Stimulated activated naive CD8-positive, alpha-beta T cell treated with anti-CD3 and anti-CD28 coated beads, Interleukin-15, amount 100 ng/mL, for 72 hours (primary cell): ENCODE results near the gene DYSF.

Experiments used
- ATAC-seq: fragments of 150-1000 bp; cut with Tn5 transposase; 2 replicates; pipeline ENCODE4 v1.10.0; 2021; ENCODE audit warnings: mild to moderate bottlenecking, moderate library complexity
- DNase-seq, 2 donors: peaks; one replicate each; pipeline ENCODE4 v3.0.0; 2021 to 2022
- H3K27ac Mint-ChIP-seq, 2 donors: one replicate each; pipeline ENCODE4 v1.8.0; 2022; ENCODE audit warnings: mild to moderate bottlenecking in 2 of 2, mixed read lengths in 2 of 2, moderate library complexity in 2 of 2
- H3K27me3 Mint-ChIP-seq: one replicate; pipeline ENCODE4 v1.8.0; 2022; ENCODE audit warnings: mixed read lengths
- H3K4me1 Mint-ChIP-seq: one replicate; pipeline ENCODE4 v1.8.0; 2022; ENCODE audit warnings: mild to moderate bottlenecking, mixed read lengths
- H3K4me3 Mint-ChIP-seq, 2 donors: one replicate each; pipeline ENCODE4 v1.8.0; 2022; ENCODE audit warnings: mild to moderate bottlenecking in 2 of 2, mixed read lengths in 2 of 2, moderate library complexity in 1 of 2
- H3K9me3 Mint-ChIP-seq, 2 donors: one replicate each; pipeline ENCODE4 v1.8.0; 2022; ENCODE audit warnings: mixed read lengths in 2 of 2

DYSF gene

GRCh38 chr2:71516253-71516888, 63.0 kb downstream of the DYSF start:
- no peak for ATAC-seq
- DNase-seq, result no peak
- H3K27me3 Mint-ChIP-seq, result peaks cover 8% of the 10 kb centered on the region
- no peak overlapping the region for H3K27ac Mint-ChIP-seq
- H3K4me3 Mint-ChIP-seq, result no peak overlapping the region
- H3K9me3 Mint-ChIP-seq, result no peaks in the 10 kb centered on the region
- H3K4me1 Mint-ChIP-seq, result no peaks in the 10 kb centered on the region

GRCh38 chr2:71517851-71518250, 64.5 kb downstream of the DYSF start:
- Mint-ChIP-seq H3K9me3 (no peaks in the 10 kb centered on the region), H3K4me1 (no peaks in the 10 kb centered on the region), H3K27me3 (peaks cover 18% of the 10 kb centered on the region), H3K4me3 (no peak overlapping the region), H3K27ac (no peak overlapping the region)
- ATAC-seq (no peak), DNase-seq (no peak)

- Mint-ChIP-seq H3K9me3 (no peaks in the 10 kb centered on the region), H3K27me3 (peaks cover 29% of the 10 kb centered on the region), H3K4me3 (no peak overlapping the region), H3K27ac (no peak overlapping the region), H3K4me1 (no peaks in the 10 kb centered on the region)
- ATAC-seq (no peak), DNase-seq (no peak)
These were observed 68.1 kb downstream of the DYSF start for GRCh38 chr2:71521436-71521950.

DNA sequence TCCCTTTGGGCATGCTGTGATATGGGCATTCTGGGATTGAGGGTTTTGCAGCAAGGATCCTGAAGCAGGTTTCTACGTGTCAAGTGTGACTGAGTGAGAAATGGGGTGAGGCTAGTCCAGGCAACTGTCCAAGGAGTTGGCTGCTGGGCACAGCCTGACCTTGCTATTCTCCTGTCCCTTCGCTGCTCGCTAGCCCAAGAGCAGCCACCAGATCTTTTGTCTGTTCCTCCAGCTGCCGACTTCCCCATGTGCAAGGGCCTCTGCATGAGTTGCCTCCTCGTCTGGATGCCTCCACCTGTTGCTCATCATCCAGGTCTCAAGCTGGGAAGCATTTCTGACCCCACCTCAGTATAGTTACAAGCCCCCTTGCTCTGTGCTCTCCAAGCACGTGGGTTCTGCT, 71.1 kb downstream of the DYSF start:
- peaks cover 39% of the 10 kb centered on the region for H3K27me3 Mint-ChIP-seq
- no peak for ATAC-seq
- DNase-seq, result no peak
- no peak overlapping the region for H3K4me3 Mint-ChIP-seq
- no peaks in the 10 kb centered on the region for H3K4me1 Mint-ChIP-seq
- H3K27ac Mint-ChIP-seq, result no peak overlapping the region
- H3K9me3 Mint-ChIP-seq, result no peaks in the 10 kb centered on the region

- peaks cover 56% of the 10 kb centered on the region for H3K27me3 Mint-ChIP-seq
- ATAC-seq, result no peak
These were observed 72.8 kb downstream of the DYSF start for GRCh38 chr2:71526141-71526540.

DNA sequence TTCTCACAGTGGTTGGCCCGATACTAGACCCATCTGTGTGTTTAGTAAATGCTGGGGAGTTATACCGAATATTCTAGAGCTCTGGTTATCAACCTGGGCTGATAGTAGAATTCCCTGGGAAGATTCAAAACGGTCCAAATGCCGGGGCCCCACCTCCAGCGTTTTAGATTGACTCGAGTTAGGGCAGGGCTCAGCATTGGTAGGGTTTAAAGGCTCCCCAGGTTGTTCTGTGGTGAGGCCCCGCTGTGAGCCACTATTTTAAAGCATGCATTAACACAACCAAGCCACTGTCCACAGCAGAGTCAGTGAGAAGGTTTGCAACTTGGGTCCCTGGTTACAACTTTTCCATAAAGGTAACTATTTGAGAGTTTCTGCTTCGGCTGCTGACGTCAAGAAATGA, 73.6 kb downstream of the DYSF start:
- peaks cover 62% of the 10 kb centered on the region for H3K27me3 Mint-ChIP-seq
- ATAC-seq (no peak), DNase-seq (no peak)
- no peaks in the 10 kb centered on the region for H3K4me1 Mint-ChIP-seq
- H3K4me3 Mint-ChIP-seq, result no peak overlapping the region
- H3K9me3 Mint-ChIP-seq, result no peaks in the 10 kb centered on the region
- no peak overlapping the region for H3K27ac Mint-ChIP-seq

More at GRCh38 chr2:71526141-71526540, 72.8 kb downstream of the DYSF start:
- H3K9me3 Mint-ChIP-seq, result no peaks in the 10 kb centered on the region
- H3K4me1 Mint-ChIP-seq, result no peaks in the 10 kb centered on the region
- DNase-seq, result no peak
- no peak overlapping the region for H3K27ac Mint-ChIP-seq
- H3K4me3 Mint-ChIP-seq, result no peak overlapping the region

- H3K4me3 Mint-ChIP-seq, result no peak overlapping the region
- H3K27ac Mint-ChIP-seq, result no peak overlapping the region
- no peak for ATAC-seq
- H3K9me3 Mint-ChIP-seq, result no peaks in the 10 kb centered on the region
- DNase-seq, result no peak
- peaks cover 62% of the 10 kb centered on the region for H3K27me3 Mint-ChIP-seq
- no peaks in the 10 kb centered on the region for H3K4me1 Mint-ChIP-seq
These were observed 74.8 kb downstream of the DYSF start for GRCh38 chr2:71528131-71528591.

DNA sequence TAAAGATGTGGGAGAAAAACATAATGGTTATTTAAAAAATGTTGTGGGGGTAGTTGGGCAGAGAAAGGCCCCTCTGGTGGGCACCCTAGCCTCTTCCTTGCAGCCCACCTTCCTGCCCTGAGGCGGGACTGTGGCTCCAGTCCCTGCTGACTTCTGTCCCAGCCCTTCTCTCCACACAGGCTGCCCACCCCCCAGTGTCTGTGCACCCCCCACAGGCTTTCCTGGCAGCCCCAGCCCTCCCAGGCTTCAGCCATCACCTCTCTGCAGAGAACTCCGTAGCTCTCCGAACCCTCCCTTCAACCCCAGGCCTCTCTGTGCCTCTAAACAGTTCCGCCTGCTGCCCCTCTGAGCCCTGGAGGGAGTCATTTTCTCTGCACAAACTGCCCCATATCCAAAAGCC, 75.4 kb downstream of the DYSF start:
- ATAC-seq (no peak), DNase-seq (no peak)
- no peaks in the 10 kb centered on the region for H3K4me1 Mint-ChIP-seq
- no peak overlapping the region for H3K4me3 Mint-ChIP-seq
- no peaks in the 10 kb centered on the region for H3K9me3 Mint-ChIP-seq
- no peak overlapping the region for H3K27ac Mint-ChIP-seq
- peaks cover 66% of the 10 kb centered on the region for H3K27me3 Mint-ChIP-seq

DNA sequence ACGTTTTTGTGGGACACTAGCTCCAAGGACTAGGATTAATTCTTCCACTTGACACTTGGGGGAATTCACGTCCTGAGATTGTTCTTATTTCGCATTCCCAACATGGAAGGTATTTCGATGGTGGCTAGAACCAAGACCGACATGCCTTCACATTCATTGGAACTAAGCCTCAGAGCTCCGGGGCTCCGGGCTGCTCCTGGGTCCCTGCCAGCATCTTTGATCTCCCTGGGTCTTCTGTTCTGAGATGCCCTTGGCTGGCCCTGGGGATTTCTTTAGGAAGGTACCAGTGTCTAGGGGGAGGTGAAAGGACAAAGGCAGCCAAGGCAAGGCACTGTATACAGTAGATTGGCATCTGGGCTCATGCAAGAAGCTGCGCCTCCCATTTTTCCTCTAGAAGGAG, 76.8 kb downstream of the DYSF start:
- DNase-seq (no peak), ATAC-seq (no peak)
- H3K4me3 Mint-ChIP-seq, result no peak overlapping the region
- H3K9me3 Mint-ChIP-seq, result no peaks in the 10 kb centered on the region
- no peak overlapping the region for H3K27ac Mint-ChIP-seq
- H3K4me1 Mint-ChIP-seq, result no peaks in the 10 kb centered on the region
- peaks cover 74% of the 10 kb centered on the region for H3K27me3 Mint-ChIP-seq

DNA sequence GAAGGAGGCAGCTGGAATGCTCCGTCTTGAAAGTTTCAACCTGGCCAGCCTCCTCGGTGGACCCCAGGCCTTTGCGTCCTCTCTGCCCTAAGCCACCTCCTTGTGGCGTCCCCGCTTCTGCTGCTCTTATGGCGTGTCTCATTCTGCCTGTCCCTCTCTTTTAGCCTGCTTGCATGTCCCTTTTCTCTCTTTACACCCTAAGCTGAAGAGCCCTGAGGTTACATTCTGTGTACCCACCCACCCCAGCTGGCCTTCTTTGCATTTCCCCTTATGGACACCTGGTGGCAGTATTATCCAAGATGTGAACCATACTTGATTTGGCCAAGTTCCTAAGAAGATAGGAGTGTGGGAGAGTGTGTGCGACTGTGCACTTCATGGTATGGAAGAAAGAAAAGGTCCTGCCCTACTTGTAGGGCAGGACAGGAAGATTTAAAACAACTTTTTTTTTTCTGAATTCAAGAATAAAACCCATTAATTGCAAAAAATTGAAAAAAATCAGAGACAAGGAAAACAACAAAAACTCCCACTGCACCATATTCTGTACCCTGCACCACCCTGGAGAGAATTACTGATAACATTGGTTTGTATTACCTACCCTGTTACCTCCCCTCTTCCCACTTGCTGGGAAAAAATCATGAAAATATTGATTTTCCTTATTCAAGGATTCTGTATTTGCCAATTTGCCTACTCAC, 77.4 kb downstream of the DYSF start:
- Mint-ChIP-seq H3K27me3 (peaks cover 72% of the 10 kb centered on the region), H3K9me3 (no peaks in the 10 kb centered on the region), H3K27ac (no peak overlapping the region), H3K4me1 (no peaks in the 10 kb centered on the region), H3K4me3 (no peak overlapping the region)
- ATAC-seq, result peak; percentile 57
- peak; percentile 23 to 27 for DNase-seq

- H3K9me3 Mint-ChIP-seq, result no peaks in the 10 kb centered on the region
- DNase-seq, result no peak
These were observed 78.2 kb downstream of the DYSF start for GRCh38 chr2:71531522-71532047.

DNA sequence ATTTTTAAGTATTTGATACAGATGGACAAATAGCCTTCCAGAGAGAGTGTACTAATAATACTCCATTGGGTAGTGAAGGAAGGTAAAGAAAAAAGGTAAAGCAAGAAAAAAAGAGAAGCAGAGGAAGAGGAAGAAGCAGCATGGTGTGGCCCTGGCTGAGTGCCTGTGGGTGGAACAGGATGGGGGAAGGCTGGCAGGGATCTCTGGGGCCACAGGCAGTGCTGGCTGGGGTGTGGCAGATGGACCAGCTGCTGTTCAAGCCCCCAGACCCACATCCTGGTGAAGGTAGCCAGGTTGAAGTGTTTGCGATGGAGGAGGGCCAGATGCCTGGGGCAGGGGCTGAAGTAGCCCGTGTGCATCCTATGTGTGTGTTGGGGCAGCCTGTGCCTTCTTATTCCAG, 79.0 kb downstream of the DYSF start:
- no peak overlapping the region for H3K4me3 Mint-ChIP-seq
- peak overlapping the region; percentile 20 to 38 for H3K27ac Mint-ChIP-seq
- ATAC-seq (no peak), DNase-seq (no peak)
- H3K4me1 Mint-ChIP-seq, result no peaks in the 10 kb centered on the region
- no peaks in the 10 kb centered on the region for H3K9me3 Mint-ChIP-seq
- H3K27me3 Mint-ChIP-seq, result peaks cover 70% of the 10 kb centered on the region

More at GRCh38 chr2:71531522-71532047, 78.2 kb downstream of the DYSF start:
- peaks cover 70% of the 10 kb centered on the region for H3K27me3 Mint-ChIP-seq
- H3K4me1 Mint-ChIP-seq, result no peaks in the 10 kb centered on the region
- ATAC-seq, result peak; percentile 27
- H3K4me3 Mint-ChIP-seq, result no peak overlapping the region
- no peak overlapping the region for H3K27ac Mint-ChIP-seq

- peaks cover 8% of the 10 kb centered on the region for H3K4me1 Mint-ChIP-seq
- ATAC-seq (no peak), DNase-seq (no peak)
- H3K9me3 Mint-ChIP-seq, result no peaks in the 10 kb centered on the region
- H3K27ac Mint-ChIP-seq, result no peak overlapping the region
- H3K4me3 Mint-ChIP-seq, result no peak overlapping the region
- H3K27me3 Mint-ChIP-seq, result peaks cover 56% of the 10 kb centered on the region
These were observed 80.8 kb downstream of the DYSF start for GRCh38 chr2:71534201-71534600.

GRCh38 chr2:71534826-71535225, 81.5 kb downstream of the DYSF start:
- Mint-ChIP-seq H3K27me3 (peaks cover 50% of the 10 kb centered on the region), H3K9me3 (no peaks in the 10 kb centered on the region), H3K4me1 (peaks cover 8% of the 10 kb centered on the region), H3K4me3 (no peak overlapping the region), H3K27ac (no peak overlapping the region)
- no peak for DNase-seq
- no peak for ATAC-seq

- no peak overlapping the region for H3K4me3 Mint-ChIP-seq
- no peak overlapping the region for H3K27ac Mint-ChIP-seq
- H3K4me1 Mint-ChIP-seq, result peaks cover 8% of the 10 kb centered on the region
- no peaks in the 10 kb centered on the region for H3K9me3 Mint-ChIP-seq
- H3K27me3 Mint-ChIP-seq, result peaks cover 43% of the 10 kb centered on the region
- ATAC-seq (no peak), DNase-seq (no peak)
These were observed 82.2 kb downstream of the DYSF start for GRCh38 chr2:71535526-71535925.

DNA sequence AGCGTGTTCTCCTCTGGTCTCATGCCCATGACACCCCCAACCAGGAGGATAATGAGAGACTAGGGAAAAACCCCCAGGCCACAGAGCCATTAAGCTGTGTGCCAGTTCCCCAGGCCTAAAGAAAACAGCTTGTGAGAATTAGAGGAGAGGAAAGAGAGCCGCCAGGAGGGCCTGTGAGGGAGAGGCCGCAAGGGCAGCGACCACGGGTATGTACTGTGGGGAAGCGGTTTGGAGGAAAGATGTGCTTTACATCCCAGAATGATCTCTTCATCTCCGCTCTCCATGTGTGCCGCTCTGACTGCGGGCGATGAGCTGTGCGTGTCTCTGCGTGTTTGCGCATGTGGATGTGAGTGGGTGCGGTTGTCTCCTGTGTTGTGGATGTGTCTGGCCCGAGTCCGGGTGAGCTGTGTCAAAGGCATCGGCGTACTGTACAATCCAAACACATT, 82.9 kb downstream of the DYSF start:
- H3K9me3 Mint-ChIP-seq, result no peaks in the 10 kb centered on the region
- ATAC-seq (no peak), DNase-seq (no peak)
- H3K27ac Mint-ChIP-seq, result no peak overlapping the region
- H3K27me3 Mint-ChIP-seq, result peaks cover 35% of the 10 kb centered on the region
- no peak overlapping the region for H3K4me3 Mint-ChIP-seq
- H3K4me1 Mint-ChIP-seq, result peaks cover 8% of the 10 kb centered on the region
